Ovary (tissue), 9 donors: ENCODE measurements around the gene DNASE2. TPM values are rescaled to one million over a fixed set of nuclear protein-coding genes. Genes with fewer than 3 reads are reported as not detected.

Experiments
- DNase-seq, 5 donors: peaks; one replicate each; pipeline ENCODE4 v3.0.0-alpha.2; 2019 to 2020
- H3K27ac ChIP-seq, 2 donors: fragments of 200-600 bp; one replicate each; pipeline versions ENCODE4 v1.5.1 to v1.8.0; 2019 to 2022
- H3K27me3 ChIP-seq: fragments of 200-600 bp; one replicate; pipeline ENCODE4 v1.8.0; 2022
- H3K36me3 ChIP-seq: fragments of 200-600 bp; sonication (generic); one replicate; pipeline ENCODE4 v1.5.1; 2019
- H3K4me1 ChIP-seq: one replicate; pipeline ENCODE4 v1.8.1; 2013; ENCODE audit warnings: mild to moderate bottlenecking, moderate library complexity; ENCODE audit not compliant: insufficient read depth
- H3K4me3 ChIP-seq: fragments of 200-600 bp; sonication (generic); one replicate; pipeline ENCODE4 v1.5.1; 2017
- H3K9me3 ChIP-seq, 2 donors: fragments of 200-600 bp in 1 of 2; sonication (generic) in 1 of 2; one replicate each; pipeline versions ENCODE4 v1.5.1 to v1.8.1; 2013 to 2019; ENCODE audit warnings: mild to moderate bottlenecking in 1 of 2, moderate library complexity in 1 of 2
- CTCF ChIP-seq, 3 donors: fragments of 450-650 bp in 2 of 3; fragments of 200-600 bp in 1 of 3; IDR thresholded peaks; one replicate each; pipeline versions ENCODE4 v1.5.1 to v1.8.0; 2016 to 2022; ENCODE audit warnings: antibody characterized with exemption in 3 of 3, mild to moderate bottlenecking in 1 of 3
- EP300 ChIP-seq: sonication (generic); formaldehyde crosslinking; IDR thresholded peaks from one replicate; pipeline ENCODE4 v1.6.1; 2017; ENCODE audit warnings: antibody characterized with exemption
- POLR2A ChIP-seq: fragments of 450-650 bp; IDR thresholded peaks from one replicate; pipeline ENCODE4 v1.6.1; 2017; ENCODE audit warnings: antibody characterized with exemption, mild to moderate bottlenecking, moderate library complexity
- WGBS, 3 donors: extraction: QIAGEN DNeasy Blood & Tissue Kit in 1 of 3; methylation state at CpG; one replicate each; pipeline versions ENCODE4 v1.1.5 to v1.1.7; 2013 to 2017; 5-methylcytosine and 5-hydroxymethylcytosine counted together
- intact Hi-C, 4 donors: fragments of 100-400 bp; cut with DNase I; formaldehyde crosslinking; loops; one replicate each; pipeline versions ENCODE4 v1.11.0 to v1.15.1; 2022 to 2023
- polyA plus RNA-seq, 2 donors: library from polyadenylated mRNA; stranded (reverse); fragments of 200-250 nt in 1 of 2; fragments of 350-450 nt in 1 of 2; fragmentation: Illumina TruSeq in 1 of 2; extraction: RNeasy Lipid Tissue Mini Kit (QIAGEN cat#74804) in 1 of 2; gene quantifications; one replicate each; pipeline ENCODE4 v1.2.3, GENCODE V29; 2013 to 2014
- total RNA-seq, 7 donors: library from RNA; depleted of rRNA in 2 of 7; stranded (reverse); fragments of >200 nt in 2 of 7; fragmentation: NEBNext Ultra II Directional in 3 of 7; extraction: Animal tissue kit (Norgen Biotek cat#: 25700) in 3 of 7; gene quantifications; one replicate each; pipeline versions ENCODE4 v1.1.0 to v1.2.4, GENCODE V29; 2016 to 2023
- donor health status: DM: no; HTN: no; CAD: no; lungs with moderate emphysema.
- donor health status: DM: no; HTN: no; CAD: no.
- donor health status: Bipolar disorder and iron deficiency.
- donor health status: DM: yes; HTN: yes; CAD: no.
- donor health status: DM: no; HTN: no; CAD: no.
- donor health status: DM: yes; HTN: yes; CAD: no.

DNASE2 gene
- total and polyA plus RNA-seq, 9 donors, result 20.9 to 54.2 (median 29.2) TPM

GRCh38 chr19:12875086-12875485 is 6.2 kb downstream of the DNASE2 start:
- DNase-seq, result no peak
- intact Hi-C loops, result no loop called here
- peaks cover 4% of the 10 kb centered on the region for H3K4me1 ChIP-seq
- no peaks in the 10 kb centered on the region for H3K9me3 ChIP-seq
- H3K36me3 ChIP-seq, result no peaks in the 10 kb centered on the region
- H3K27ac ChIP-seq, result no peak overlapping the region
- 96% methylated on average over 6 of the region's 6 CpGs for WGBS, 3 donors
- TF ChIP-seq POLR2A, result no peak
- TF ChIP-seq CTCF (IDR thresholded peaks at IDR 0.05), result no peak
- no peak for TF ChIP-seq EP300
- H3K27me3 ChIP-seq, result no peaks in the 10 kb centered on the region
- H3K4me3 ChIP-seq, result no peak overlapping the region

- 89 to 94% (median 90%) methylated on average over 74 to 86 of the region's 86 CpGs for WGBS, 3 donors
- TF ChIP-seq EP300, result no peak
- TF ChIP-seq CTCF (IDR thresholded peaks at IDR 0.05), result no peak
- no peak for TF ChIP-seq POLR2A
- peak in 2 of 5 donors; percentile 45 to 50 for DNase-seq
- intact Hi-C loops, result no loop called here
- no peaks in the 10 kb centered on the region for H3K36me3 ChIP-seq
- H3K4me3 ChIP-seq, result no peak overlapping the region
- peaks cover 4% of the 10 kb centered on the region for H3K4me1 ChIP-seq
- H3K27ac ChIP-seq, result no peak overlapping the region
- H3K27me3 ChIP-seq, result no peaks in the 10 kb centered on the region
- H3K9me3 ChIP-seq, result no peaks in the 10 kb centered on the region
These were observed 7.1 kb downstream of the DNASE2 start for GRCh38 chr19:12873891-12874745.

GRCh38 chr19:12872941-12873890 is 8.0 kb downstream of the DNASE2 start:
- Histone ChIP-seq H3K27me3 (no peaks in the 10 kb centered on the region), H3K4me1 (peaks cover 4% of the 10 kb centered on the region), H3K36me3 (no peaks in the 10 kb centered on the region), H3K27ac (no peak overlapping the region), H3K9me3 (no peaks in the 10 kb centered on the region), H3K4me3 (no peak overlapping the region)
- peak; percentile 65 to 91 (median 86) for DNase-seq
- intact Hi-C loops, result no loop called here
- no peak for TF ChIP-seq POLR2A
- TF ChIP-seq CTCF (IDR thresholded peaks at IDR 0.05), result no peak
- TF ChIP-seq EP300, result no peak
- 41 to 63% (median 48%) methylated on average over 70 of the region's 70 CpGs for WGBS, 3 donors

GRCh38 chr19:12872255-12872654 is 9.0 kb downstream of the DNASE2 start:
- TF ChIP-seq EP300, result no peak
- TF ChIP-seq POLR2A, result no peak
- TF ChIP-seq CTCF (IDR thresholded peaks at IDR 0.05), result no peak
- Histone ChIP-seq H3K4me1 (peaks cover 4% of the 10 kb centered on the region), H3K9me3 (no peaks in the 10 kb centered on the region), H3K27me3 (no peaks in the 10 kb centered on the region), H3K36me3 (no peaks in the 10 kb centered on the region), H3K27ac (no peak overlapping the region), H3K4me3 (no peak overlapping the region)
- DNase-seq, result no peak
- WGBS, 3 donors, result 81 to 86% (median 81%) methylated on average over 5 of the region's 5 CpGs
- intact Hi-C loops, result no loop called here
